Subcutaneous abdominal adipose tissue (tissue), 5 donors: Measurements from ENCODE around the gene TMEM250.

Experiments used
- H3K27ac ChIP-seq: one replicate; pipeline ENCODE4 v1.7.0; 2013; ENCODE audit warnings: low read depth, mild to moderate bottlenecking, inconsistent platforms, low read length, moderate library complexity
- H3K27me3 ChIP-seq, 5 donors: one replicate each; pipeline ENCODE4 v1.7.0; 2013; ENCODE audit warnings: low read length in 5 of 5, inconsistent platforms in 1 of 5; ENCODE audit not compliant: control insufficient read depth in 5 of 5, insufficient read depth in 4 of 5
- H3K36me3 ChIP-seq, 5 donors: one replicate each; pipeline ENCODE4 v1.7.0; 2013; ENCODE audit warnings: low read length in 5 of 5; ENCODE audit not compliant: control insufficient read depth in 5 of 5, insufficient read depth in 5 of 5
- H3K4me1 ChIP-seq, 5 donors: one replicate each; pipeline ENCODE4 v1.7.0; 2013; ENCODE audit warnings: low read length in 5 of 5, mild to moderate bottlenecking in 3 of 5, moderate library complexity in 1 of 5; ENCODE audit not compliant: control insufficient read depth in 5 of 5, insufficient read depth in 5 of 5
- H3K4me3 ChIP-seq, 5 donors: one replicate each; pipeline ENCODE4 v1.7.0; 2013; ENCODE audit warnings: low read length in 5 of 5, low read depth in 1 of 5
- H3K9ac ChIP-seq, 5 donors: one replicate each; pipeline ENCODE4 v1.7.0; 2013; ENCODE audit warnings: low read length in 5 of 5, mild to moderate bottlenecking in 4 of 5, moderate library complexity in 3 of 5
- H3K9me3 ChIP-seq, 5 donors: one replicate each; pipeline ENCODE4 v1.7.0; 2013; ENCODE audit warnings: low read length in 5 of 5; ENCODE audit not compliant: control insufficient read depth in 5 of 5
- donor health status: healthy.
- donor health status: healthy.
- donor health status: healthy.
- donor health status: healthy.
- donor health status: healthy.

The TMEM250 gene

DNA sequence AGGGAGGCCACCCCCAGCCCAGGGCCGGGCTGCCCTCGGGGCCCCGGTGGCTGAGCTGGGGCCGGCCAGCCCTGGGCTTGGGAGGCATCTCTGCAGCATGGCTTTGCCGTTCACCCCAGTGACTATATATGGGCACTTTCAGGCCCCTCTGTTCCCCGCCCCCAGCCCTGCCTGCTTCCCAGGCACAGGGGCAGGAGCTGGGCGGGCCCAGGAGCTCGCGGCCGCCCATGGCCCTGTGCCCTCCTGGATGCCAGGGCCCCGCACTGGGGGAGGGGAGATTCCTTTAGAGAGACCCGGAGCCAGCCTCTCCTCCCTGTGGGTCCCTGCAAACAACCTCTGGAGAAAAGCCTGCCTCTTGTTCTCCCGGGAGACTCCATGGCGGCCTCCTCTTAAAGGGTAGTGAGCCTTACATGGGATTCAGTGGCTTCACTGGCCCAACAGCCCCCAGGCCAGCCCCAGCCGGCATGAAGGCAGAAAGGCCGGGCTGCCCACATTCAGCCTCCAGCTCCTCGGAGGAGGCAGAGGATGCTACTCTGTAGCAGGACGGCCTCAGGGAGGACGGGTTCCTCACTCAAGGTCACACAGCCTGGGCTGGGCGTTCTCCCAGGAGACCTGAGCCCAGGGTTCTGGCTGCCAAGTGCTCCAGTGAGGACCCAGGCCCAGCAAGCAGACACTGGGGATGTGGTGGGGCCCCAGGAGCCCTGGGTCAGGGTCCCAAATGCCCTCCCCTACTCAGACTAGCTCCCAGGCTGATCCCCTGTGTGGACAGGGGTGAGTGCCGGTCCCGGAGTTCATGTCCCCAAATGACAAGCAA, 27.7 kb downstream of the TMEM250 start:
- H3K9ac ChIP-seq = peak overlapping the region in 1 of 5 donors; percentile 21
- peaks cover 6 to 79% (median 72%) of the 10 kb centered on the region in 5 donors for H3K4me1 ChIP-seq

DNA sequence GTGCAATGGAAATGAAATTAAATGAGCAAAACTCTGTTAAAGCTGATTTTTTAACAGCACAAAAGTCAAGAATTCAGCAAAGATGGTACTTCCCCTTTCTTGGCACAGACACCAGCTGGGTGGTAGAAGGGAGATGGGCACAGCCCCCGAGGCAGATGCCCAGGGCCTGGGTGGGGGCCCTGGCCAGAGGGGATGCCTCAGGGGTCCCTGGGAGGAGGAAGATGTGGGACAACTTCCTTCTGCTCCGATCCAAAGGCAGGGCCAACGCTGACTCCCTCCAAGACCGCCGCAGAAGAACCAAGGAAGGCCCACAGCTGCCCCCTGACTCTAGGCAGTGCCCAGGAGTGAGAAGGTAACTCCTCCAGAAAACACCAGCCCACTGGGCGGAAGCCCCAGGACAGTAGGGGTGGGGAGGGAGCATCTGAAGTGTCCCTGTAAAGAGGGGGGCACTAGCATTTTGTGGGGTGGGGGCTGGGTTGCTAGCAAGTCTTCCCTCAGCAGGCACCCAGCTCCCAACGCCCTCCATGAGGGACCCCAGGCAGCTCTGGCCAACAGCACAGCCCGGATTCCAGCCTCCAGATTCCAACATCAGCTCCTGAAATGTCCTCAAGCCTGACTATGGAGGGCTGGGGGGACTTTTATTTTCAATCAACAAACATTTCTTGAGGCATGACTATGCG, 28.5 kb downstream of the TMEM250 start:
- Histone ChIP-seq H3K27ac (no peak overlapping the region), H3K27me3 (no peaks in the 10 kb centered on the region), H3K9me3 (no peaks in the 10 kb centered on the region), H3K9ac (peak overlapping the region in 1 of 5 donors; percentile 21), H3K36me3 (peaks cover 0 to 10% (median 6%) of the 10 kb centered on the region in 5 donors), H3K4me1 (peaks cover 6 to 81% (median 72%) of the 10 kb centered on the region in 5 donors), H3K4me3 (no peak overlapping the region)

More for the DNA sequence above, 27.7 kb downstream of the TMEM250 start:
- no peaks in the 10 kb centered on the region for H3K27me3 ChIP-seq
- no peaks in the 10 kb centered on the region for H3K9me3 ChIP-seq
- no peak overlapping the region for H3K27ac ChIP-seq
- peaks cover 0 to 10% (median 6%) of the 10 kb centered on the region in 5 donors for H3K36me3 ChIP-seq
- no peak overlapping the region for H3K4me3 ChIP-seq

DNA sequence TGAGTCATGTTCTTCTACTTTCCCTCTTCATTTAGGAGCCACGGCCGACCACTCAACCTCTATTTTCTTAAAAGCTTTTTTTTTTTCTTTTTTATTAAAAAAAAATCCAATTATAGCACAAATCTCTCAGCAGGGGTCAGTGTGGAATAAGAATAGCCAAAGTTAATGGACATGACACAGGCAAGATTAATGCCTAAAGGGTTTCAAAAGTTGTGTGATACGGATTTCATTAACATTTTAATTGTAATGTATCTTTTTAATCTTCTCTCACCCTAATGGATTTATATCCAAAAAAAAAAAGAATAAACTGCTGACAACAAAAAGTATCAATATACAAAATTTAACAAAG, 29.0 kb downstream of the TMEM250 start:
- no peak overlapping the region for H3K4me3 ChIP-seq

DNA sequence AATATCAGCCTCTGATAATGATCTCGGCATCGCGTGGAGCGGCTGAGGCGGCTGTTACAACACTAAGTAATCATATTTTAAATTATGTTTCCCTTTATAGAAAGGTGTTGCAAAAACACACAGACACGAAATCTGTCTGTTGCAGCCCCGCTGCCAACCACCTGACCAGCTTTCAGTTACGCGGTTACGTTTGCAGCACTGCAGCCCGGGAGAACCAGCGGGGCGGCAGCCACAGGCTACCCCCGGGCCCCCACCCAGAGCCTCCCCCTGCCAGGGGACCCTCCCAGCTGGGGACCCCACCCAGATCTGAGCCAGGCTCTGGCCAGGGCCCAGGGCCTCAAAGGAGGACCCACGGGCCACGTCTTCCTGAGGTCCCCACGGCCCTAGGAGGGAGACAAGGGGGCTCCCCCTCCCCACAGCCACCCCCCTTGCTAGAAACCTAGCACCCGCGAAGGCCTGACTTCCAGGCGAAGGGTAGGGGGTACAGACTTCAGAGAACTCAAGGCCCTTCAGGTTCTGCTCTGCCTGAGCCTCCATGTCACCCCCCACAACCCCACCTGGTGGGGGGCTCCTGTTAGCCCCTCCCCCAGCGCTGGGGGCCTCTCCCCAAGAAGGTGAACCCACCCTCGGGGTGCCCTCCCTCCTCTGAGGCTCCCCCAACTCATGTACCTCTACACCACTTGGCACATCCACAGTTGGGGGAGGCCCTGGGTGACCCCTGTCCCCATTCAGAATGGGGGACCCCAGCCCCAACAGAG, 29.6 kb downstream of the TMEM250 start:
- Histone ChIP-seq H3K9ac (peak overlapping the region in 2 of 5 donors; percentile 30 to 41), H3K9me3 (no peaks in the 10 kb centered on the region), H3K4me3 (no peak overlapping the region), H3K4me1 (peaks cover 6 to 81% (median 77%) of the 10 kb centered on the region in 5 donors), H3K27me3 (no peaks in the 10 kb centered on the region), H3K36me3 (peaks cover 0 to 11% (median 6%) of the 10 kb centered on the region in 5 donors), H3K27ac (no peak overlapping the region)

More for the DNA sequence above, 29.0 kb downstream of the TMEM250 start:
- Histone ChIP-seq H3K9me3 (no peaks in the 10 kb centered on the region), H3K27me3 (no peaks in the 10 kb centered on the region), H3K4me1 (peaks cover 6 to 81% (median 75%) of the 10 kb centered on the region in 5 donors), H3K36me3 (peaks cover 0 to 10% (median 6%) of the 10 kb centered on the region in 5 donors), H3K9ac (no peak overlapping the region), H3K27ac (no peak overlapping the region)

DNA sequence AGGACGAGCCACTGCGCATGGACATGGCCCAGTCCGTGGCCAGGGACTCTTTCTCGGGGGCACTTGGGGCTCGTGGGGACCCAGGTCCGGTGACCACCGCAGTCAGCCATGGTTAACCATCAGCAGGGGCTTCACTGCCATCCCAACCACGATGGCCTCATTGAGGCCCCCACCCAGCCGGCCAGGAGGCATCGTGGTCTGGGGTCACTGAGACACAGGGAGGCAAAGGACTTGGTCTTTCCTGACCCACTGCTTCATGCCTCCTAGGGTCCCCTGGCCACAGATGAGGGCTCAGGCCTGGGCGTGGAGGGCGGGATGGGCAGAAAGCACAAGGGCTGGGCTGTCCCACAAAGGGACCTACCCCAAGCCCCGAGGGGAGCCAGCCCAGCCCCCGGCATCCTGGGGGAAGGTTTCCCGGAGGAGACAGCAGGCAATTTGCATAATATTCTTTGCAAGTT, 30.2 kb downstream of the TMEM250 start:
- peaks cover 0 to 16% (median 9%) of the 10 kb centered on the region in 5 donors for H3K36me3 ChIP-seq
- H3K4me3 ChIP-seq = no peak overlapping the region
- H3K27ac ChIP-seq = no peak overlapping the region
- no peaks in the 10 kb centered on the region for H3K27me3 ChIP-seq
- peaks cover 6 to 75% (median 71%) of the 10 kb centered on the region in 5 donors for H3K4me1 ChIP-seq
- H3K9ac ChIP-seq = peak overlapping the region in 1 of 5 donors; percentile 39
- no peaks in the 10 kb centered on the region for H3K9me3 ChIP-seq

DNA sequence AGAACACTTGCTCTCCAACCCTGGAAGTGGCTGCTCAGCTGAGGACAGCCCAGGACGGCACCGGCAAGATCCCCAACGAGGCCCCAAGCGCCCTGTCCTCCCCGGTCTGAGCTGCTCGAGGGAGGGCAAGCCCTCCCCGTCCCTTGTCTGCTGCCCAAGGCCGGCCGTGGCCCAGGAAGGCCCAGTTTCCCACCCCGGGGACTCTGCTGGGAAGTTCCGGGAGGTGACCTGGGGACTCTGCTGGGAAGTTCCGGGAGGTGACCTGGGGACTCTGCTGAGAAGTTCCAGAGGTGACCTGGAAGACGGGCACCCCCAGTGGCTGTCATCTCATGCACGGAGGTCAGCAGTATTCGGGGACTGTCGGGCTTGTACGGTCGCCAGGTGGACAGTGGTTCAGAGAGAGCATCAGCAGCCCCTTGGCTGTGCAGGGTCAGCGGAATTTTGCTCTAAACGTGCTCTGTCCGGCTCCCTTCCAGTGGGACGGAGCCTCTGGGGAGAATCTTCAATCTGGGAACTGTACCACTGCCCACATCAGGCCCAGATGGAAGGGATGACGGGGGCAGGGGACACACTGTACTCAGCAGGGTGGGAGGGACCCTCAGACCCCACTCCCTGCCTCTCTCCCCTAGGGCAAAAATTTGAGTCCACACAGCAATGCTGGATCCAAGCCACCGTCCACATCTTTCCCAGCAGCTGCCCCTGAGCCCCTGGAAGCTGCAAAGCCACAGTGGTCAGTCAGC, 30.8 kb downstream of the TMEM250 start:
- H3K9me3 ChIP-seq = no peaks in the 10 kb centered on the region
- H3K27ac ChIP-seq = peak overlapping the region; percentile 65
- no peak overlapping the region for H3K4me3 ChIP-seq
- peaks cover 4 to 69% (median 66%) of the 10 kb centered on the region in 5 donors for H3K4me1 ChIP-seq
- H3K27me3 ChIP-seq = no peaks in the 10 kb centered on the region
- H3K9ac ChIP-seq = peak overlapping the region in 1 of 5 donors; percentile 39
- peaks cover 0 to 21% (median 15%) of the 10 kb centered on the region in 5 donors for H3K36me3 ChIP-seq

DNA sequence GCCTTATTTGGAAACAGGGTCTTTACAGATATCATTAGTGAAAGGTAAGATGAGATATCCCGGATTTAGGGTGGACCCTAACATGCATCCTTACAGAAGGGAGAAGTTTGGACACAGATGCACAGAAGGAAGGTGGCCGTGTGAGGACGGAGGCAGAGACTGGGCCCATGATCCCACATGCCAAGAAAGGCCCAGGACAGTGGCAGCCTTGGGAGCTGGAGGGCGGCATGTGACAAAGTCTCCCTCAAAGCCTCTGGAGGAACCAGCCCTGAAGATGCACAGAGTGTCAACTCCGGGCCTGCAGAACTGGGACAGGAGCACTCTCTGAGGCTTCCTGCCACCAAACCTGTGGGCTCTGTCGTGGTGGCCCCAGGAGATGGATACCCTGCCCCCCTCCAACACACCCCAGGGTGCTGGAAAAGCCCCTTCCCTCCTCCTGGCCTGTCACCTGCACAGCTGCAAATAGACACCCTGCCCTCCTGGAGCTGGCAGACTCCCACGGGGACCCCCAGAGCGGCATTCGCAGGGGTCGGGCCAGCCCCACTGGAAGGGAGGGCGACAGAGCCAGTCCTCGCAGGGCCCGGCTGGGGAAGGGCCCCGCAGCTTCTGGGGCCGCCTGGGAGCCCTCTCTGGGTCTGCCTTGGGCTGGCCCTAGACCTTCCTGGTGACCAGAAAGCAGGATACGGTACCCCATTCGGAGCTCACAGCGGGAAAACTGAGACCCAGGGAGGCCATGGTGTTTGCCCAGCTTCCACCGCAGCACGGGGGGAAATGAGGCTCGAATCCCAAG, 31.5 kb downstream of the TMEM250 start:
- Histone ChIP-seq H3K36me3 (peaks cover 0 to 17% (median 9%) of the 10 kb centered on the region in 5 donors), H3K9ac (peak overlapping the region in 1 of 5 donors; percentile 59), H3K27ac (peak overlapping the region; percentile 65), H3K27me3 (no peaks in the 10 kb centered on the region), H3K4me3 (no peak overlapping the region), H3K4me1 (peaks cover 4 to 71% (median 63%) of the 10 kb centered on the region in 5 donors), H3K9me3 (no peaks in the 10 kb centered on the region)

DNA sequence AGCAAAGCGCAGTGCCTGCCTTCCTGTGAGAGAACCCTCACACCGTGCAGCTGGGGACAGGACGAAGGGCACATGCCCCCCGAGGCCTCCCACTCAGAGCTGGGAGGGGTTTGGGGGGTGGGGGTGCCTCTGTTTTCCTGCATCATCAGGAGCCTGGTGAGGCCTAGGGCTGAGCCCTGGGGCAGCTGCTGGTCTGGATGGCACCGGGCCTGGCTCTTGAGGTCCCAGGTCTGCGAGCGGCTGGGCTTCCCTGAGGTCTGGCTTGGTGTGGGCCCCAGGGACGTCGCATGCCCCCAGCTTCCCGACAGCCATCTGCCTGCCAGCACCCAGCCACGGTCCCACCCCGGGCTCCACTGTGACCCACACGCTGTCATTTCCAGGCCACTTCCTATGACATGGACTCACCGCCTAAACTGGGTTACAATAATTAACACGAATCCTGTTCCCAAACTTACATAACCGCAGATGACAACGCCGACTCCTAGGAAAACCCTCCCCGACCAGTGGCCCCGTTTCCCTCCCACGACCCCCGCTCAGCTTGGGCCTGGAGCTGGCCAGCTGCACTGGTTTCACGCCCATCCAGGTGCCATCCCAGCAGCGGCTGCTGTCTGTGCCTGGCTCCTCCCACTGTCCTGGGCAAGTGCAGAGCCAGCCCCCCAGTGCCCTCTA, 32.3 kb downstream of the TMEM250 start:
- Histone ChIP-seq H3K27ac (peak overlapping the region; percentile 65), H3K9ac (peak overlapping the region in 2 of 5 donors; percentile 43 to 59), H3K9me3 (no peaks in the 10 kb centered on the region), H3K4me1 (peaks cover 4 to 77% (median 68%) of the 10 kb centered on the region in 5 donors), H3K27me3 (no peaks in the 10 kb centered on the region), H3K36me3 (peaks cover 0 to 14% (median 9%) of the 10 kb centered on the region in 5 donors), H3K4me3 (no peak overlapping the region)
